HG03025 (cell line): Measurements from ENCODE around the gene DEAF1.

Experiments used
- ATAC-seq: cut with Tn5 transposase; IDR thresholded peaks from one replicate; pipeline ENCODE4 v1.9.1; 2021; ENCODE audit warnings: mild to moderate bottlenecking, moderate library complexity; ENCODE audit not compliant: unreplicated experiment, low FRiP score

The DEAF1 gene

GRCh38 chr11:722346-722811 lies 27.4 kb upstream of the DEAF1 start:
- ATAC-seq: no peak

GRCh38 chr11:721741-722345 lies 26.8 kb upstream of the DEAF1 start:
- no peak for ATAC-seq

GRCh38 chr11:721247-721740 lies 26.3 kb upstream of the DEAF1 start:
- ATAC-seq: no peak

GRCh38 chr11:720642-721246 lies 25.7 kb upstream of the DEAF1 start:
- ATAC-seq: no peak

GRCh38 chr11:720017-720641 lies 25.1 kb upstream of the DEAF1 start:
- no peak for ATAC-seq

GRCh38 chr11:719214-720016 lies 24.4 kb upstream of the DEAF1 start:
- ATAC-seq: no peak

- ATAC-seq: no peak
Measured at GRCh38 chr11:714436-714835, 19.4 kb upstream of the DEAF1 start.

- ATAC-seq: no peak
Measured at GRCh38 chr11:709109-709997, 14.3 kb upstream of the DEAF1 start.

GRCh38 chr11:708511-708910 lies 13.5 kb upstream of the DEAF1 start:
- ATAC-seq: no peak

GRCh38 chr11:707817-708420 lies 12.9 kb upstream of the DEAF1 start:
- ATAC-seq: no peak

GRCh38 chr11:706957-707816 lies 12.2 kb upstream of the DEAF1 start:
- ATAC-seq: no peak

- ATAC-seq: no peak
Measured at GRCh38 chr11:706439-706956, 11.5 kb upstream of the DEAF1 start.

- no peak for ATAC-seq
Measured at GRCh38 chr11:705646-706438, 10.8 kb upstream of the DEAF1 start, which contains the start of gene EPS8L2. Gene EPS8L2 (plus strand): TSS chr11:706231. CDS start chr11:709408, 3,177 bp downstream.

- ATAC-seq: no peak
Measured at GRCh38 chr11:704781-705645, 10.0 kb upstream of the DEAF1 start.

GRCh38 chr11:704228-704674 lies 9.2 kb upstream of the DEAF1 start:
- ATAC-seq: no peak

GRCh38 chr11:703506-703905 lies 8.5 kb upstream of the DEAF1 start:
- ATAC-seq: no peak
